Trophoblast cell (in vitro differentiated cells and primary cell): ENCODE results near the gene CERS1.

Source experiments
- DNase-seq, 2 donors: peaks; one replicate each; pipeline ENCODE4 v3.0.0-alpha.2; 2016
- H2AFZ ChIP-seq: 2 replicates; pipeline ENCODE4 v1.6.1; 2013; ENCODE audit warnings: low read length, moderate library complexity, mild to moderate bottlenecking; ENCODE audit not compliant: insufficient read depth, poor library complexity
- H2AK5ac ChIP-seq: 2 replicates; pipeline ENCODE4 v1.6.1; 2013; ENCODE audit warnings: mild to moderate bottlenecking, low read length
- H2BK120ac ChIP-seq: 2 replicates; pipeline ENCODE4 v1.6.1; 2013; ENCODE audit warnings: low read length, mild to moderate bottlenecking, moderate library complexity; ENCODE audit not compliant: insufficient read depth, poor library complexity
- H2BK12ac ChIP-seq: 2 replicates; pipeline ENCODE4 v1.6.1; 2013; ENCODE audit warnings: mild to moderate bottlenecking, low read length, moderate library complexity
- H2BK5ac ChIP-seq: 2 replicates; pipeline ENCODE4 v1.6.1; 2013; ENCODE audit warnings: low read length, low read depth, moderate library complexity, mild to moderate bottlenecking; ENCODE audit not compliant: poor library complexity
- H3K14ac ChIP-seq: 2 replicates; pipeline ENCODE4 v1.6.1; 2013; ENCODE audit warnings: mild to moderate bottlenecking, low read length
- H3K18ac ChIP-seq: 2 replicates; pipeline ENCODE4 v1.6.1; 2013; ENCODE audit warnings: mild to moderate bottlenecking, low read length
- H3K23ac ChIP-seq: 2 replicates; pipeline ENCODE4 v1.6.1; 2013; ENCODE audit warnings: low read length
- H3K27ac ChIP-seq: 2 replicates; pipeline ENCODE4 v1.5.1; 2013; ENCODE audit warnings: low read depth, mild to moderate bottlenecking, inconsistent platforms, low read length, moderate library complexity
- H3K27me3 ChIP-seq: 2 replicates; pipeline ENCODE4 v1.6.1; 2013; ENCODE audit warnings: inconsistent platforms, mild to moderate bottlenecking, low read length, moderate library complexity; ENCODE audit not compliant: insufficient read depth
- H3K36me3 ChIP-seq, 2 experiments: 1 replicate in 1 of 2; 2 replicates in 1 of 2; pipeline ENCODE4 v1.6.1; 2013; ENCODE audit warnings: low read length in 2 of 2, mild to moderate bottlenecking in 2 of 2, moderate library complexity in 1 of 2; ENCODE audit not compliant: insufficient read depth in 2 of 2, control insufficient read depth in 1 of 2
- H3K4ac ChIP-seq: 2 replicates; pipeline ENCODE4 v1.6.1; 2013; ENCODE audit warnings: low read depth, mild to moderate bottlenecking, low read length, moderate library complexity
- H3K4me1 ChIP-seq, 2 experiments: 1 replicate in 1 of 2; 2 replicates in 1 of 2; pipeline ENCODE4 v1.6.1; 2013; ENCODE audit warnings: low read length in 2 of 2, mild to moderate bottlenecking in 2 of 2, moderate library complexity in 1 of 2; ENCODE audit not compliant: insufficient read depth in 2 of 2, control insufficient read depth in 1 of 2
- H3K4me2 ChIP-seq: 2 replicates; pipeline ENCODE4 v1.6.1; 2013; ENCODE audit warnings: inconsistent platforms, mild to moderate bottlenecking, low read length, moderate library complexity
- H3K4me3 ChIP-seq: 2 replicates; pipeline ENCODE4 v1.5.1; 2013; ENCODE audit warnings: mild to moderate bottlenecking, low read depth, low read length, inconsistent platforms
- H3K79me1 ChIP-seq: one replicate; pipeline ENCODE4 v1.6.1; 2013; ENCODE audit warnings: low read length
- H3K79me2 ChIP-seq: 2 replicates; pipeline ENCODE4 v1.6.1; 2013; ENCODE audit warnings: low read length, mild to moderate bottlenecking; ENCODE audit not compliant: control insufficient read depth, insufficient read depth, poor library complexity
- H3K9ac ChIP-seq: 2 replicates; pipeline ENCODE4 v1.6.1; 2013; ENCODE audit warnings: mild to moderate bottlenecking, low read length
- H3K9me3 ChIP-seq: 2 replicates; pipeline ENCODE4 v1.6.1; 2013; ENCODE audit warnings: low read depth, mild to moderate bottlenecking, control low read depth, inconsistent platforms, low read length; ENCODE audit not compliant: insufficient read depth
- H4K12ac ChIP-seq: 2 replicates; pipeline ENCODE4 v1.6.1; 2013; ENCODE audit warnings: low read depth, mild to moderate bottlenecking, low read length, moderate library complexity
- H4K8ac ChIP-seq: 2 replicates; pipeline ENCODE4 v1.6.1; 2013; ENCODE audit warnings: low read depth, mild to moderate bottlenecking, low read length, moderate library complexity
- H4K91ac ChIP-seq: one replicate; pipeline ENCODE4 v1.6.1; 2013; ENCODE audit warnings: low read depth, mild to moderate bottlenecking, low read length, moderate library complexity
- WGBS: extraction: QIAGEN DNeasy Blood & Tissue Kit; methylation state at CpG from one replicate; pipeline ENCODE4 v1.1.7; 2013; ENCODE audit warnings: missing lambda C conversion rate; ENCODE audit not compliant: insufficient read length, insufficient coverage; ENCODE audit errors: extremely low coverage; 5-methylcytosine and 5-hydroxymethylcytosine counted together

The CERS1 gene

DNA sequence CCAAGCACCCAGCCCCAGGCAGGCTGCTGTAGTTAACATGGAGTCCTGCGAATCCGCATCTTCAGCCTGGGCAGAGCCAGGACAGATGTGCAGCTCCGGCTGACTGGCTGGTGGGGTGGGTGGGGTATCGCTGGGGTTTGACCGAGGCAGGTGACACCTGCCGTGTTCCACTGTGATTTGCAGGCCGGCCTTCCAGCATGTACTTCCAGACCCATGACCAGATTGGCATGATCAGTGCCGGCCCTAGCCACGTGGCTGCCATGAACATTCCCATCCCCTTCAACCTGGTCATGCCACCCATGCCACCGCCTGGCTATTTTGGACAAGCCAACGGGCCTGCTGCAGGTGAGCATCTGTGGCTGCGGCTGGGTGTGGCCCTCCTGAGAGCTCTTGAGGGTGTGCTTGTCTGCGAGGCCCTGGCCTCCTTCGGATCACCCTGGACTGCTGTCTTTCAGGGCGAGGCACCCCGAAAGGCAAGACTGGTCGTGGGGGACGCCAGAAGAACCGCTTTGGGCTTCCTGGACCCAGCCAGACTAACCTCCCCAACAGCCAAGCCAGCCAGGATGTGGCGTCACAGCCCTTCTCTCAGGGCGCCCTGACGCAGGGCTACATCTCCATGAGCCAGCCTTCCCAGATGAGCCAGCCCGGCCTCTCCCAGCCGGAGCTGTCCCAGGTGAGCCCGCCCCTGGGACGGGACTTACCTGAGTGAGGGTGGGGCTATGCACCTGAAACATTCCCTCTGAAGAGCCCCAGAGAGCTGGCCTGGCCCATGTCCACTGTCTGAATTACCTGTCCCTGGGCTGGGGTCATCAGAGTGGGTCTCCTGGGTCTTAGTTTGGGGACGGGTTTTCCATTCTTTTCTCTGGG, 30.6 kb downstream of the CERS1 start:
- Histone ChIP-seq H3K9ac (no peak overlapping the region), H3K4me1 (no peaks in the 10 kb centered on the region), H4K91ac (no peak overlapping the region), H2AFZ (no peak overlapping the region), H2BK12ac (no peak overlapping the region), H4K8ac (no peak overlapping the region), H3K79me2 (no peaks in the 10 kb centered on the region), H3K36me3 (peaks cover 80 to 84% of the 10 kb centered on the region in 2 experiments), H3K14ac (no peak overlapping the region), H3K27ac (no peak overlapping the region), H3K27me3 (no peaks in the 10 kb centered on the region), H2BK5ac (no peak overlapping the region), H3K18ac (no peak overlapping the region), H2AK5ac (no peak overlapping the region), H3K4me2 (no peak overlapping the region), H4K12ac (no peak overlapping the region), H3K9me3 (peaks cover 5% of the 10 kb centered on the region), H2BK120ac (no peak overlapping the region), H3K4me3 (no peak overlapping the region), H3K23ac (no peak overlapping the region), H3K4ac (no peak overlapping the region), H3K79me1 (no peaks in the 10 kb centered on the region)
- no CpG with 5 or more reads among the region's 27 CpGs for WGBS
- DNase-seq, result peak in 1 of 2 donors; percentile 21

DNA sequence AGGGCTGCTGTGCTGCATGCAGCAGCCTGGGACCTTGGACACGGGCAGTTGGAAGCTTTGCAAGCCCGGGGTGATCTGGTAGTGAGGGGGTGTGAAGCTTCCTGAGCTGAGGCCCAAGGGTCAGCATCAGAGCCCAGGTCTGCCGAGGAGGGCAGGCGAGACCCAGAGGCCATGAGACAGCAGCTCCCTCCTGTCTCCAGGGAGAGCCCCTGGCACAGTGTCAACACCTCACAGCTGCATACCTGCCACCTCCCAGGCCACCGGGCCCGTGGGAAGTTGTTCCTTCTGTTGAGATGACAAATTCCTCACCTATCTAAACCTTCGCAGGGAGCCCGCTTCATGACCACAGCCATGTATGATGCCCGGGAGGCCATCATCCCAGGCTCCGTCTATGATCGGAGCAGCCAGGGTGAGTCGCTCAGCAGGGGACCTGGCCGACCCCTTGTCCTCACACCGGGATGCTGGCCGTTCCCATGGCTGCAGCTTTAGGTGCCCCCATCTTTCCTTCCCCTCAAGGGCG, 32.1 kb downstream of the CERS1 start:
- no peaks in the 10 kb centered on the region for H3K79me2 ChIP-seq
- no peak overlapping the region for H4K8ac ChIP-seq
- no peak overlapping the region for H3K9ac ChIP-seq
- H3K23ac ChIP-seq, result no peak overlapping the region
- H3K4ac ChIP-seq, result no peak overlapping the region
- H3K4me2 ChIP-seq, result no peak overlapping the region
- no peak overlapping the region for H3K18ac ChIP-seq
- no peak for DNase-seq
- H4K91ac ChIP-seq, result no peak overlapping the region
- H2AFZ ChIP-seq, result no peak overlapping the region
- H2AK5ac ChIP-seq, result no peak overlapping the region
- no peak overlapping the region for H2BK120ac ChIP-seq
- H2BK12ac ChIP-seq, result no peak overlapping the region
- no peak overlapping the region for H3K14ac ChIP-seq
- H3K4me1 ChIP-seq, result no peaks in the 10 kb centered on the region
- WGBS, result no CpG with 5 or more reads among the region's 16 CpGs
- H4K12ac ChIP-seq, result no peak overlapping the region
- H3K9me3 ChIP-seq, result peaks cover 5% of the 10 kb centered on the region
- H3K4me3 ChIP-seq, result no peak overlapping the region
- no peak overlapping the region for H3K27ac ChIP-seq
- H3K36me3 ChIP-seq, result peaks cover 94 to 95% of the 10 kb centered on the region in 2 experiments
- H3K79me1 ChIP-seq, result no peaks in the 10 kb centered on the region
- H3K27me3 ChIP-seq, result no peaks in the 10 kb centered on the region
- H2BK5ac ChIP-seq, result no peak overlapping the region

DNA sequence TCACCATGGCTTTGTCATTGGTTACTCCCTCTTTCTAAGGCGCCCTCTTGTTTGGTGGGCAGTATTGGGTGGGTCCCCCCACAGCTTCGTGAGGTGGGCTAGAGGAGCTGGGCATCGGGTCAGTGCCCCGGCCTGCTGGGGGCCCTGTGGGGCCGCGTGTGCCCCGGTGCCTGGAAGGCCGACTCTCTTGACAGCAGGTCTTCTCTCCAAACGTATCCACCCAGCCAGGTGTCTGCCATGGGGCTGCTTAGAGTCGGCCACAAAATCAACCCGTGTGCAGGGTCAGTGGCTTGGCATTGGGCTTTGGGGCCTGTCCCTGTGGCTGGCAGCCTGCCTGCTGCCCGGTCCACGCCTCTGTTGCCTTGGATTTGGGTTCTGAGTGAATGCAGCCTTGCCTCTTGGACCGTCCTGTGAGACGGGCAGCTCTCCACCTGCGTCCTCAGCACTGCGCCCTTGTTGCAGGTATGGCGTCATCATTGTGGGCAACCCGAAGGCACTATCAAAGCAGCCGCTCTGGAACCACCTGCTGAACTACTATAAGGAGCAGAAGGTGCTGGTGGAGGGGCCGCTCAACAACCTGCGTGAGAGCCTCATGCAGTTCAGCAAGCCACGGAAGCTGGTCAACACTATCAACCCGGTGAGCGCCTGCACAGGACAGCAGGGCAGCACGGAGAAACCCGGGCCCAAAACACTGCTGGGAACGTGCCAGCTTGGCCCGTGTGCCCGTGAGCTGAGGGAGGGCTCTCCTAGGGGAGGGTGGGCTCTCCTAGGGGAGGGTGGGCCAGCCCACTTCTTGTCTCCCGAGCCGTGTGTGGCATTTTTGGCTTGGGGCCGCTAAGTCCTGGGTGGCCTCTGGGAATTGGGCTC, 32.7 kb downstream of the CERS1 start:
- H3K27ac ChIP-seq, result no peak overlapping the region

DNA sequence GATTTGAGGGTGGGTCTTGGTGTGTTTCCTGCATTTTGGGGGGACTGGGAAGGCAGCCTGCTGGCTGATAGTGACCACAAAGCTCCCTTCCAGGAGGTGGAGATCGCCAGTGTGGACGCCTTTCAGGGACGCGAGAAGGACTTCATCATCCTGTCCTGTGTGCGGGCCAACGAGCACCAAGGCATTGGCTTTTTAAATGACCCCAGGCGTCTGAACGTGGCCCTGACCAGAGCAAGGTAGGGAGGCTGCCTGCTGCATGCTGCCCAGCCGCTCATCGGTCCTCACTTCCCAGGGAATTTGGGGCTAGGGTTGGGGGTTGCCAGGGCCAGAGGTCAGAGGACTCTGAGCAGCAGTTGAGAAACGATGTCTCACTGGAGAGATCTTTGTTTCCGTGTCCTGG, 34.0 kb downstream of the CERS1 start:
- WGBS, result no CpG with 5 or more reads among the region's 12 CpGs
- H3K23ac ChIP-seq, result no peak overlapping the region
- H4K12ac ChIP-seq, result no peak overlapping the region
- H2AFZ ChIP-seq, result no peak overlapping the region
- no peak for DNase-seq
- H3K4ac ChIP-seq, result no peak overlapping the region
- no peak overlapping the region for H4K91ac ChIP-seq
- H3K27ac ChIP-seq, result no peak overlapping the region
- no peak overlapping the region for H4K8ac ChIP-seq
- no peak overlapping the region for H3K18ac ChIP-seq
- no peaks in the 10 kb centered on the region for H3K4me1 ChIP-seq
- H3K36me3 ChIP-seq, result peaks cover 93 to 94% of the 10 kb centered on the region in 2 experiments
- peaks cover 5% of the 10 kb centered on the region for H3K9me3 ChIP-seq
- H3K79me2 ChIP-seq, result no peaks in the 10 kb centered on the region
- no peak overlapping the region for H2BK120ac ChIP-seq
- no peak overlapping the region for H2AK5ac ChIP-seq
- no peaks in the 10 kb centered on the region for H3K79me1 ChIP-seq
- H3K9ac ChIP-seq, result no peak overlapping the region
- no peaks in the 10 kb centered on the region for H3K27me3 ChIP-seq
- H2BK12ac ChIP-seq, result no peak overlapping the region
- no peak overlapping the region for H3K4me3 ChIP-seq
- H3K4me2 ChIP-seq, result no peak overlapping the region
- H3K14ac ChIP-seq, result no peak overlapping the region
- no peak overlapping the region for H2BK5ac ChIP-seq

More for the DNA sequence above, 32.7 kb downstream of the CERS1 start:
- Histone ChIP-seq H3K79me2 (no peaks in the 10 kb centered on the region), H3K4me3 (no peak overlapping the region), H3K18ac (no peak overlapping the region), H3K27me3 (no peaks in the 10 kb centered on the region), H3K36me3 (peaks cover 93 to 94% of the 10 kb centered on the region in 2 experiments), H2AK5ac (no peak overlapping the region), H3K23ac (no peak overlapping the region), H3K9ac (no peak overlapping the region), H4K12ac (no peak overlapping the region), H3K4ac (no peak overlapping the region), H3K79me1 (no peaks in the 10 kb centered on the region), H3K4me2 (no peak overlapping the region), H3K14ac (no peak overlapping the region), H2BK5ac (no peak overlapping the region), H2BK120ac (no peak overlapping the region), H4K91ac (no peak overlapping the region), H2AFZ (no peak overlapping the region), H3K9me3 (peaks cover 5% of the 10 kb centered on the region), H2BK12ac (no peak overlapping the region), H3K4me1 (no peaks in the 10 kb centered on the region), H4K8ac (no peak overlapping the region)
- DNase-seq, result no peak
- no CpG with 5 or more reads among the region's 33 CpGs for WGBS
